A549 (cell line): ENCODE results near the gene FGF1. TPM values are rescaled to one million over a fixed set of nuclear protein-coding genes. Genes with fewer than 3 reads are reported as not detected.

Experiments
- ATAC-seq, 2 experiments: fragments of 200-7000 bp in 1 of 2; fragments of >200 bp in 1 of 2; cut with Nextera tagmentation in 1 of 2; cut with Tn5 transposase in 1 of 2; 3 replicates each; pipeline versions ENCODE4 v1.8.0 to v1.9.1; 2018 to 2020; ENCODE audit warnings: mild to moderate bottlenecking in 1 of 2, moderate library complexity in 1 of 2
- CTCF ChIA-PET: fragments of 300-600 bp; sonication (Branson Sonifier 250); formaldehyde crosslinking; extraction: SDS; loops from one replicate; lab custom pipeline; 2021; ENCODE audit warnings: antibody characterized with exemption, inconsistent platforms; lab: Yijun Ruan, JAX
- POLR2A ChIA-PET: fragments of 350-600 bp; formaldehyde crosslinking; extraction: SDS; loops from one replicate; lab custom pipeline; 2021; ENCODE audit warnings: antibody characterized with exemption, inconsistent platforms; lab: Yijun Ruan, JAX
- DNase-seq, 2 experiments: peaks; one replicate each; pipeline versions ENCODE4 v3.0.0 to v3.0.0-alpha.2; 2011 to 2016; ENCODE audit warnings: low read depth in 1 of 2, low spot score in 1 of 2
- FAIRE-seq: peaks from 2 replicates; lab custom pipeline; 2011; peaks lifted over from hg19 to GRCh38; lab: Jason Lieb, UNC
- H3K27ac ChIP-seq, 2 experiments: fragments of >200 bp; sonication (Bioruptor Twin); formaldehyde crosslinking; 3 replicates each; pipeline ENCODE4 v1.5.1; 2016 to 2017
- H3K4me1 ChIP-seq: fragments of >200 bp; sonication (Bioruptor Twin); formaldehyde crosslinking; 3 replicates; pipeline ENCODE4 v1.6.1; 2016
- H3K4me2 ChIP-seq: fragments of >200 bp; sonication (Bioruptor Twin); formaldehyde crosslinking; 3 replicates; pipeline ENCODE4 v1.6.1; 2016
- H3K4me3 ChIP-seq: fragments of >200 bp; sonication (Bioruptor Twin); formaldehyde crosslinking; 3 replicates; pipeline ENCODE4 v1.5.1; 2016
- H3K9me3 ChIP-seq: fragments of >200 bp; sonication (Bioruptor Twin); formaldehyde crosslinking; 3 replicates; pipeline ENCODE4 v1.6.1; 2016
- BCL3 ChIP-seq: fragments of >200 bp; sonication (Bioruptor Twin); formaldehyde crosslinking; IDR thresholded peaks from 3 replicates; pipeline ENCODE4 v1.6.1; 2016
- CHD4 ChIP-seq: fragments of 200-600 bp; sonication (generic); IDR thresholded peaks from 2 replicates; pipeline ENCODE4 v1.6.1; 2016; ENCODE audit warnings: antibody characterized with exemption, mild to moderate bottlenecking, borderline replicate concordance
- E2F6 ChIP-seq: IDR thresholded peaks from 2 replicates; pipeline ENCODE4 v1.6.1; 2012; ENCODE audit warnings: low read depth, borderline replicate concordance
- EHMT2 ChIP-seq: fragments of 200-600 bp; sonication (generic); IDR thresholded peaks from 2 replicates; pipeline ENCODE4 v1.6.1; 2016; ENCODE audit warnings: antibody characterized with exemption, low read depth, mild to moderate bottlenecking, moderate library complexity
- EP300 ChIP-seq, 2 experiments: fragments of >200 bp; sonication (Bioruptor Twin); formaldehyde crosslinking; IDR thresholded peaks; 2 replicates in 1 of 2; 3 replicates in 1 of 2; pipeline ENCODE4 v1.6.1; 2016 to 2017
- ESRRA ChIP-seq: fragments of 150-350 bp; IDR thresholded peaks from 2 replicates; pipeline ENCODE4 v1.6.1; 2014; ENCODE audit warnings: mild to moderate bottlenecking, low read length, borderline replicate concordance
- FOXS1 ChIP-seq: fragments of 250-450 bp; sonication (Bioruptor Pico); IDR thresholded peaks from 2 replicates; pipeline ENCODE4 v1.5.0; 2020; ENCODE audit warnings: mild to moderate bottlenecking, moderate library complexity
- GATA3 ChIP-seq: IDR thresholded peaks from 2 replicates; pipeline ENCODE4 v1.6.1; 2012; ENCODE audit warnings: borderline replicate concordance
- HES2 ChIP-seq: fragments of >200 bp; sonication (Bioruptor Twin); formaldehyde crosslinking; IDR thresholded peaks from 2 replicates; pipeline ENCODE4 v1.6.1; 2016
- JUN ChIP-seq, 2 experiments: fragments of >200 bp; sonication (Bioruptor Twin); formaldehyde crosslinking; IDR thresholded peaks; 2 replicates in 1 of 2; 3 replicates in 1 of 2; pipeline ENCODE4 v1.6.1; 2016 to 2017
- JUNB ChIP-seq: fragments of >200 bp; sonication (Bioruptor Twin); formaldehyde crosslinking; IDR thresholded peaks from 2 replicates; pipeline ENCODE4 v1.6.1; 2016
- MAZ ChIP-seq: fragments of 150-350 bp; IDR thresholded peaks from 2 replicates; pipeline ENCODE4 v1.6.1; 2014; ENCODE audit warnings: antibody characterized with exemption, low read depth, low read length, borderline replicate concordance
- MYC ChIP-seq: IDR thresholded peaks from 2 replicates; pipeline ENCODE4 v1.6.1; 2012; ENCODE audit warnings: mild to moderate bottlenecking, inconsistent platforms, low read length, improper control_type of control experiment, borderline replicate concordance
- NPAS2 ChIP-seq: fragments of 250-450 bp; sonication (Bioruptor Pico); IDR thresholded peaks from 2 replicates; pipeline ENCODE4 v1.8.0; 2022; ENCODE audit warnings: mild to moderate bottlenecking, moderate library complexity, borderline replicate concordance
- NR3C1 ChIP-seq: fragments of >200 bp; sonication (Bioruptor Twin); formaldehyde crosslinking; IDR thresholded peaks from 3 replicates; pipeline ENCODE4 v1.6.1; 2017
- PBX3 ChIP-seq: IDR thresholded peaks from 2 replicates; pipeline ENCODE4 v1.6.1; 2012
- PHF8 ChIP-seq: fragments of 200-600 bp; sonication (generic); IDR thresholded peaks from 2 replicates; pipeline ENCODE4 v1.6.1; 2016; ENCODE audit warnings: low read depth, mild to moderate bottlenecking, antibody characterized with exemption, moderate library complexity, borderline replicate concordance
- POLR2AphosphoS2 ChIP-seq: conservative IDR thresholded peaks from 2 replicates; pipeline ENCODE4 v1.6.1; 2012; ENCODE audit warnings: low read length, improper control_type of control experiment, inconsistent platforms
- RARB ChIP-seq: fragments of 250-450 bp; sonication (Bioruptor Pico); IDR thresholded peaks from 2 replicates; pipeline ENCODE4 v1.8.0; 2021; ENCODE audit warnings: mild to moderate bottlenecking, moderate library complexity
- RCOR1 ChIP-seq: fragments of 150-350 bp; IDR thresholded peaks from 2 replicates; pipeline ENCODE4 v1.6.1; 2014; ENCODE audit warnings: antibody characterized with exemption, low read length, low read depth
- TFCP2L1 ChIP-seq: fragments of 250-450 bp; sonication (Bioruptor Pico); IDR thresholded peaks from 2 replicates; pipeline ENCODE4 v1.5.0; 2021; ENCODE audit warnings: mild to moderate bottlenecking
- TP53 ChIP-seq: fragments of 250-450 bp; sonication (Bioruptor Pico); IDR thresholded peaks from 2 replicates; pipeline ENCODE4 v1.5.0; 2021; ENCODE audit warnings: mild to moderate bottlenecking, moderate library complexity
- ZFP36 ChIP-seq: fragments of 450-650 bp; IDR thresholded peaks from 2 replicates; pipeline ENCODE4 v1.6.1; 2014; ENCODE audit warnings: borderline replicate concordance; ENCODE audit not compliant: partially characterized antibody
- ZSCAN20 ChIP-seq: fragments of 250-450 bp; sonication (Bioruptor Pico); IDR thresholded peaks from 2 replicates; pipeline ENCODE4 v1.8.0; 2022; ENCODE audit warnings: mild to moderate bottlenecking, moderate library complexity
- WGBS: methylation state at CpG from one replicate; pipeline ENCODE4 v1.1.6; 2017; ENCODE audit errors: missing lambda C conversion rate; 5-methylcytosine and 5-hydroxymethylcytosine counted together
- polyA plus RNA-seq, 4 experiments: library from polyadenylated mRNA; depleted of rRNA in 3 of 4; stranded (reverse); fragments of >200 nt; fragmentation: RNase III in 1 of 4; extraction: RNeasy Plus Mini Kit Qiagen cat#74134 plus additional on column Dnase treatment in 1 of 4; gene quantifications; 2 replicates in 3 of 4; 3 replicates in 1 of 4; pipeline ENCODE4 v1.2.3, GENCODE V29; 2011 to 2017
- TF ChIP-seq, protein P1 (sequence below): fragments of >200 bp; sonication (Bioruptor Twin); formaldehyde crosslinking; IDR thresholded peaks from 3 replicates; pipeline ENCODE4 v1.5.1; 2016
- TF ChIP-seq, protein P2 (sequence below): fragments of 200-600 bp; sonication (generic); IDR thresholded peaks from 2 replicates; pipeline ENCODE4 v1.6.1; 2016; ENCODE audit warnings: antibody characterized with exemption, mild to moderate bottlenecking, moderate library complexity
- TF ChIP-seq, protein P3 (sequence below): fragments of 250-450 bp; sonication (Bioruptor Pico); IDR thresholded peaks from 2 replicates; pipeline ENCODE4 v1.5.0; 2020; ENCODE audit warnings: low read depth, mild to moderate bottlenecking, moderate library complexity

FGF1 gene
- polyA plus RNA-seq, 2 of the 4 experiments (the other 2 are of a cell fraction) = 0.05 to 0.40 TPM

DNA sequence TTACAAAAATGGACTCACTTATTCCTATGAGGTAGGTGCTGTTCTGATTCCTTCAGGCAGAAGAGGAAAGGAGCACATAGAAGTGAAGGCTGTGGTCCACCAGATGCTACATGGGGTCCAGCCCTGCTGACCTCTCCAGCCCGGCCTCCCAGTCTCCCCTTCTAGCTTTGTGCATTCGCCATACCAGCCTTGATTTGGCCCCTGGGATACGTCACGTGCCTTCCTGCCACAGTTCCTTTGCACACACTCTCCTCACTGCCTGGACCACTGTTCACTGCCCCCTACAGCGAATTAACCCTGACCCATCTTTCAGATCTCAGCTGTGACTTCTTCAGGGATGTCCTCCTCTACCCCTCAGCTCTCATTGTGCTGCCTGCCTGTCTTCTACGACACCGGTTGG is 32.6 kb downstream of the FGF1 start:
- DNase-seq = no peak
- no peak for FAIRE-seq
- no peak overlapping the region for H3K27ac ChIP-seq
- no peak for TF ChIP-seq PHF8
- TF ChIP-seq POLR2AphosphoS2 = no peak
- no peak for TF ChIP-seq EHMT2
- no peak for TF ChIP-seq TFCP2L1 (CRISPR knock-in tag)
- TF ChIP-seq ZSCAN20 (CRISPR knock-in tag) = no peak
- no peak for TF ChIP-seq RARB (CRISPR knock-in tag)
- no peak for TF ChIP-seq EP300 (IDR thresholded peaks at IDR 0.05)
- no peak for TF ChIP-seq MAZ
- no peak for TF ChIP-seq NPAS2
- TF ChIP-seq, protein P1, sequence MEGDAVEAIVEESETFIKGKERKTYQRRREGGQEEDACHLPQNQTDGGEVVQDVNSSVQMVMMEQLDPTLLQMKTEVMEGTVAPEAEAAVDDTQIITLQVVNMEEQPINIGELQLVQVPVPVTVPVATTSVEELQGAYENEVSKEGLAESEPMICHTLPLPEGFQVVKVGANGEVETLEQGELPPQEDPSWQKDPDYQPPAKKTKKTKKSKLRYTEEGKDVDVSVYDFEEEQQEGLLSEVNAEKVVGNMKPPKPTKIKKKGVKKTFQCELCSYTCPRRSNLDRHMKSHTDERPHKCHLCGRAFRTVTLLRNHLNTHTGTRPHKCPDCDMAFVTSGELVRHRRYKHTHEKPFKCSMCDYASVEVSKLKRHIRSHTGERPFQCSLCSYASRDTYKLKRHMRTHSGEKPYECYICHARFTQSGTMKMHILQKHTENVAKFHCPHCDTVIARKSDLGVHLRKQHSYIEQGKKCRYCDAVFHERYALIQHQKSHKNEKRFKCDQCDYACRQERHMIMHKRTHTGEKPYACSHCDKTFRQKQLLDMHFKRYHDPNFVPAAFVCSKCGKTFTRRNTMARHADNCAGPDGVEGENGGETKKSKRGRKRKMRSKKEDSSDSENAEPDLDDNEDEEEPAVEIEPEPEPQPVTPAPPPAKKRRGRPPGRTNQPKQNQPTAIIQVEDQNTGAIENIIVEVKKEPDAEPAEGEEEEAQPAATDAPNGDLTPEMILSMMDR = no peak
- TF ChIP-seq ESRRA = no peak
- TF ChIP-seq MYC = no peak
- no peak for TF ChIP-seq E2F6
- TF ChIP-seq JUN (IDR thresholded peaks at IDR 0.05) = no peak
- TF ChIP-seq NR3C1 = no peak
- TF ChIP-seq CHD4 = no peak
- TF ChIP-seq, all 56 proteins: peak for 0
- WGBS = 81% methylated on average over 7 of the region's 7 CpGs
- H3K4me1 ChIP-seq = peaks cover 4% of the 10 kb centered on the region; the same call in 1 of the 3 replicates
- ChIA-PET POLR2A (no interaction called here), CTCF (interaction anchor here (1.0 to 19.3 kb wide), 8 partner anchors 11 to 501 kb away, joined by 3 to 583 read pairs (median 58); partner anchors contain the start of gene FGF1)
- H3K9me3 ChIP-seq = no peaks in the 10 kb centered on the region
- ATAC-seq = no peak
- no peak overlapping the region for H3K4me3 ChIP-seq
- H3K4me2 ChIP-seq = no peak overlapping the region

GRCh38 chr5:142652563-142652962 is 33.3 kb downstream of the FGF1 start:
- ATAC-seq (no peak), DNase-seq (no peak), FAIRE-seq (no peak)
- Histone ChIP-seq H3K4me3 (no peak overlapping the region), H3K4me2 (no peak overlapping the region), H3K9me3 (no peaks in the 10 kb centered on the region), H3K4me1 (peaks cover 4% of the 10 kb centered on the region; the same call in 1 of the 3 replicates), H3K27ac (no peak overlapping the region)
- WGBS = 95% methylated on average over 10 of the region's 10 CpGs
- TF ChIP-seq JUNB = no peak
- TF ChIP-seq MYC = no peak
- TF ChIP-seq ESRRA = no peak
- no peak for TF ChIP-seq HES2
- no peak for TF ChIP-seq ZFP36
- no peak for TF ChIP-seq GATA3
- TF ChIP-seq BCL3 = no peak
- no peak for TF ChIP-seq PBX3
- TF ChIP-seq, protein P2, sequence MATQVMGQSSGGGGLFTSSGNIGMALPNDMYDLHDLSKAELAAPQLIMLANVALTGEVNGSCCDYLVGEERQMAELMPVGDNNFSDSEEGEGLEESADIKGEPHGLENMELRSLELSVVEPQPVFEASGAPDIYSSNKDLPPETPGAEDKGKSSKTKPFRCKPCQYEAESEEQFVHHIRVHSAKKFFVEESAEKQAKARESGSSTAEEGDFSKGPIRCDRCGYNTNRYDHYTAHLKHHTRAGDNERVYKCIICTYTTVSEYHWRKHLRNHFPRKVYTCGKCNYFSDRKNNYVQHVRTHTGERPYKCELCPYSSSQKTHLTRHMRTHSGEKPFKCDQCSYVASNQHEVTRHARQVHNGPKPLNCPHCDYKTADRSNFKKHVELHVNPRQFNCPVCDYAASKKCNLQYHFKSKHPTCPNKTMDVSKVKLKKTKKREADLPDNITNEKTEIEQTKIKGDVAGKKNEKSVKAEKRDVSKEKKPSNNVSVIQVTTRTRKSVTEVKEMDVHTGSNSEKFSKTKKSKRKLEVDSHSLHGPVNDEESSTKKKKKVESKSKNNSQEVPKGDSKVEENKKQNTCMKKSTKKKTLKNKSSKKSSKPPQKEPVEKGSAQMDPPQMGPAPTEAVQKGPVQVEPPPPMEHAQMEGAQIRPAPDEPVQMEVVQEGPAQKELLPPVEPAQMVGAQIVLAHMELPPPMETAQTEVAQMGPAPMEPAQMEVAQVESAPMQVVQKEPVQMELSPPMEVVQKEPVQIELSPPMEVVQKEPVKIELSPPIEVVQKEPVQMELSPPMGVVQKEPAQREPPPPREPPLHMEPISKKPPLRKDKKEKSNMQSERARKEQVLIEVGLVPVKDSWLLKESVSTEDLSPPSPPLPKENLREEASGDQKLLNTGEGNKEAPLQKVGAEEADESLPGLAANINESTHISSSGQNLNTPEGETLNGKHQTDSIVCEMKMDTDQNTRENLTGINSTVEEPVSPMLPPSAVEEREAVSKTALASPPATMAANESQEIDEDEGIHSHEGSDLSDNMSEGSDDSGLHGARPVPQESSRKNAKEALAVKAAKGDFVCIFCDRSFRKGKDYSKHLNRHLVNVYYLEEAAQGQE = no peak
- no peak for TF ChIP-seq RCOR1
- TF ChIP-seq ZSCAN20 (CRISPR knock-in tag) = no peak
- TF ChIP-seq, protein P3, sequence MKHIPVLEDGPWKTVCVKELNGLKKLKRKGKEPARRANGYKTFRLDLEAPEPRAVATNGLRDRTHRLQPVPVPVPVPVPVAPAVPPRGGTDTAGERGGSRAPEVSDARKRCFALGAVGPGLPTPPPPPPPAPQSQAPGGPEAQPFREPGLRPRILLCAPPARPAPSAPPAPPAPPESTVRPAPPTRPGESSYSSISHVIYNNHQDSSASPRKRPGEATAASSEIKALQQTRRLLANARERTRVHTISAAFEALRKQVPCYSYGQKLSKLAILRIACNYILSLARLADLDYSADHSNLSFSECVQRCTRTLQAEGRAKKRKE (CRISPR knock-in tag) = no peak
- TF ChIP-seq FOXS1 (CRISPR knock-in tag) = no peak
- TF ChIP-seq TFCP2L1 (CRISPR knock-in tag) = no peak
- TF ChIP-seq TP53 (CRISPR knock-in tag) = no peak
- ChIA-PET CTCF (interaction anchor here (1.3 to 19.3 kb wide), 5 partner anchors 11 to 236 kb away, joined by 6 to 583 read pairs (median 97); partner anchors contain the start of gene FGF1), POLR2A (no interaction called here)
